PC-9 (cell line): ENCODE measurements around the gene BMI1.

ENCODE experiments used
- EZH2 ChIP-seq: fragments of 200-600 bp; sonication (generic); IDR thresholded peaks from 2 replicates; pipeline ENCODE4 v1.8.0; 2017; ENCODE audit warnings: antibody characterized with exemption, low read depth
- TF ChIP-seq, protein P1 (sequence below): fragments of 200-600 bp; sonication (generic); conservative IDR thresholded peaks from 2 replicates; pipeline ENCODE4 v1.6.1; 2017; ENCODE audit warnings: mixed run types, antibody characterized with exemption, mild to moderate bottlenecking, moderate library complexity

DNA sequence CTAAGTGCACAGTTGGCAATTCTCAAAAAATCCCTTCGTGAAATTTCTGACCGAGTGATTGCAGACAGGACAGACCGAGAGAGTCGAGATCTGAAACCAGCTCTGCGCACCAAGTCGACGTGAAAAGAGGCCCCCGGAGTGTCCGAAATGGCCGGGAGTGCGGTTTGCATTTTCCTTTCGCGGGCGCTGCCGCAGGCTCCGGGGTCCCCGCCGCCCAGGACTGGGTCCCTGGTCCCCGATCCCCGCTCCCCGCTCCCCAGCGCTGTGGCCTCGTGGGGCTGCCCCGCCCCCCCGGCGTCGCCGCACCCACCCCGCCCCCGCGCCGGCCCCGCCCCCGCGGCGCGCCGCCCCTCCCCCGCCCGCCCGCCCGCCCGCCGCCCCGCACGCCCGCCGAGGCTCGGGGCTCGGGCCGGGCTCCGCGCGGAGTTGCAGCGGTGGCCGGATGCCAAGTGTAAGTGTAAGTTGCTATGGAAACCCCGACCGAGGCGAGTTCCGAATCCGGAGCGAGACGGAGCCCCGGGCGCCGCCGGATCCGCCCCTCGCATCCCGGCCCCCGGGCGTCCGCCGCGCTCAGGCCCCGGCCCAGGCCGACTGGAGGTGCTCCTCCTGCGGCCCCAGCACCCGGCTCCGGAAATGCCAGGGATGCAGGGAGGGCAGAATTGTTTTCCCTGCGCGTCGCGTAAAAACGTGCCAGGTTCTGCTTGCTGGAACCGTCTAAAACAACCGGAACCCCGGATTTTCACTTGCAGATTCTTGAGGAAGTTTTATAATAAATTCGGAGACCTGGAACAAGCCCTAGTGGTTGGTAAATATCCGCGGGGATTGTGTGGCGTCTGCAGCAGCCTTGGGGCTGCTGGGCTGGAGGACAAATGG is 4.6 kb downstream of the BMI1 start:
- no peak for TF ChIP-seq EZH2
- TF ChIP-seq, protein P1, sequence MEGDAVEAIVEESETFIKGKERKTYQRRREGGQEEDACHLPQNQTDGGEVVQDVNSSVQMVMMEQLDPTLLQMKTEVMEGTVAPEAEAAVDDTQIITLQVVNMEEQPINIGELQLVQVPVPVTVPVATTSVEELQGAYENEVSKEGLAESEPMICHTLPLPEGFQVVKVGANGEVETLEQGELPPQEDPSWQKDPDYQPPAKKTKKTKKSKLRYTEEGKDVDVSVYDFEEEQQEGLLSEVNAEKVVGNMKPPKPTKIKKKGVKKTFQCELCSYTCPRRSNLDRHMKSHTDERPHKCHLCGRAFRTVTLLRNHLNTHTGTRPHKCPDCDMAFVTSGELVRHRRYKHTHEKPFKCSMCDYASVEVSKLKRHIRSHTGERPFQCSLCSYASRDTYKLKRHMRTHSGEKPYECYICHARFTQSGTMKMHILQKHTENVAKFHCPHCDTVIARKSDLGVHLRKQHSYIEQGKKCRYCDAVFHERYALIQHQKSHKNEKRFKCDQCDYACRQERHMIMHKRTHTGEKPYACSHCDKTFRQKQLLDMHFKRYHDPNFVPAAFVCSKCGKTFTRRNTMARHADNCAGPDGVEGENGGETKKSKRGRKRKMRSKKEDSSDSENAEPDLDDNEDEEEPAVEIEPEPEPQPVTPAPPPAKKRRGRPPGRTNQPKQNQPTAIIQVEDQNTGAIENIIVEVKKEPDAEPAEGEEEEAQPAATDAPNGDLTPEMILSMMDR = no peak
